Common myeloid progenitor, CD34-positive (primary cell): ENCODE data around the gene SLC6A8.
A peak's percentile ranks its signal among the peaks of the same experiment; 100 is the strongest.

Experiments
- CTCF ChIA-PET: fragments of 350-600 bp; sonication (Branson Sonifier 250); formaldehyde crosslinking; loops from one replicate; lab custom pipeline; 2021; ENCODE audit warnings: antibody characterized with exemption; lab: Charles Lee
- POLR2A ChIA-PET: fragments of 350-600 bp; sonication (Branson Sonifier 250); formaldehyde crosslinking; loops from one replicate; lab custom pipeline; 2021; ENCODE audit warnings: antibody characterized with exemption; lab: Charles Lee
- DNase-seq, 3 donors: peaks; one replicate each; pipeline versions ENCODE4 v3.0.0 to v3.0.0-alpha.2; 2013
- H3K27ac ChIP-seq, 2 experiments: 1 replicate in 1 of 2; 2 replicates in 1 of 2; pipeline ENCODE4 v1.7.0; 2013; ENCODE audit warnings: inconsistent platforms in 2 of 2, low read length in 2 of 2, mild to moderate bottlenecking in 2 of 2, low read depth in 1 of 2, moderate library complexity in 1 of 2; ENCODE audit not compliant: severe bottlenecking in 2 of 2, insufficient read depth in 1 of 2, poor library complexity in 1 of 2
- H3K27me3 ChIP-seq, 5 experiments: replicated peaks in 2 of 5; 1 replicate in 3 of 5; 2 replicates in 2 of 5; pipeline versions ENCODE4 v1.6.1 to v1.7.0; 2013; ENCODE audit warnings: low read length in 4 of 5, mild to moderate bottlenecking in 2 of 5, moderate library complexity in 2 of 5, inconsistent platforms in 1 of 5; ENCODE audit not compliant: insufficient read depth in 5 of 5, control insufficient read depth in 4 of 5
- H3K36me3 ChIP-seq, 4 experiments: 1 replicate in 2 of 4; 2 replicates in 2 of 4; pipeline versions ENCODE4 v1.6.1 to v1.7.0; 2013; ENCODE audit warnings: low read length in 3 of 4, control low read depth in 1 of 4, mild to moderate bottlenecking in 1 of 4; ENCODE audit not compliant: control insufficient read depth in 4 of 4, insufficient read depth in 4 of 4
- H3K4me1 ChIP-seq, 4 experiments: 1 replicate in 3 of 4; 2 replicates in 1 of 4; pipeline versions ENCODE4 v1.6.1 to v1.7.1; 2013; ENCODE audit warnings: low read length in 3 of 4, mild to moderate bottlenecking in 3 of 4, control low read depth in 1 of 4, inconsistent platforms in 1 of 4, moderate library complexity in 1 of 4; ENCODE audit not compliant: control insufficient read depth in 4 of 4, insufficient read depth in 4 of 4; ENCODE audit errors: control extremely low read depth in 1 of 4
- H3K4me3 ChIP-seq, 7 experiments: 1 replicate in 4 of 7; 2 replicates in 3 of 7; pipeline versions ENCODE4 v1.5.1 to v1.7.0; 2013; ENCODE audit warnings: mild to moderate bottlenecking in 7 of 7, low read length in 6 of 7, moderate library complexity in 6 of 7, inconsistent platforms in 2 of 7, low read depth in 2 of 7, control low read depth in 1 of 7; ENCODE audit not compliant: insufficient read depth in 4 of 7, control insufficient read depth in 1 of 7; ENCODE audit errors: extremely low read depth in 1 of 7
- H3K9me3 ChIP-seq, 5 experiments: 1 replicate in 4 of 5; 2 replicates in 1 of 5; pipeline versions ENCODE4 v1.6.1 to v1.7.1; 2013; ENCODE audit warnings: low read length in 4 of 5, mild to moderate bottlenecking in 2 of 5, inconsistent platforms in 1 of 5, low read depth in 1 of 5, moderate library complexity in 1 of 5; ENCODE audit not compliant: control insufficient read depth in 4 of 5, insufficient read depth in 2 of 5; ENCODE audit errors: control extremely low read depth in 1 of 5
- WGBS: methylation state at CpG from one replicate; pipeline ENCODE4 v1.1.5; 2013; ENCODE audit not compliant: insufficient coverage; 5-methylcytosine and 5-hydroxymethylcytosine counted together

Gene SLC6A8

DNA sequence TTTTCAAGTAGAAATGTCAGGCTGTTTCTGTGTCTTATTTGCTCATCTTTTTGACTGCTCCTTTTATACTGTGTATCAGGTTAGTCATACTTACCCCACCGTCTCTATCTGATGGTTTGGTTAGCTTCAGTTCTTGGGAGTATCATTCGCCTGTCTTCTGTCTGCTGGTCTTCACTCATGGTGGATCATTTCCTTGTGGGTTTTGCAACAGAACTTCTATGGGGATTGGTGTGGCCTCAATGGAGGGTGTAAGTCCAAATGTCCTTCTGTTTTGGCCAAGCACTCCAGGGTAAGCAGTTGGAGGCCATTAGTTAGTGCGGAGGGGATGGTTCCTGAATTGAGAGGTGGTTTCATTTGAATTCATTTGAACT, 44.1 kb downstream of the SLC6A8 start:
- no peak overlapping the region for H3K27ac ChIP-seq

GRCh38 chrX:153732401-153732800, 44.7 kb downstream of the SLC6A8 start:
- DNase-seq: no peak
- Histone ChIP-seq H3K4me1 (peaks cover 0 to 6% (median 4%) of the 10 kb centered on the region in 4 experiments), H3K4me3 (no peak overlapping the region), H3K9me3 (peaks cover 0 to 12% (median 0%) of the 10 kb centered on the region in 5 experiments), H3K36me3 (peaks cover 0 to 7% (median 0%) of the 10 kb centered on the region in 4 experiments), H3K27me3 (peaks cover 0 to 5% (median 0%) of the 10 kb centered on the region in 5 experiments), H3K27ac (no peak overlapping the region)
- ChIA-PET CTCF (no interaction called here), POLR2A (no interaction called here)
- 94% methylated on average over 14 of the region's 14 CpGs for WGBS

More for the DNA sequence above, 44.1 kb downstream of the SLC6A8 start:
- ChIA-PET POLR2A (no interaction called here), CTCF (no interaction called here)
- 80% methylated on average over 1 of the region's 3 CpGs for WGBS
- no peak for DNase-seq
- H3K4me1 ChIP-seq: peaks cover 0 to 12% (median 10%) of the 10 kb centered on the region in 4 experiments
- H3K36me3 ChIP-seq: peaks cover 0 to 4% (median 0%) of the 10 kb centered on the region in 4 experiments
- H3K4me3 ChIP-seq: no peak overlapping the region
- H3K9me3 ChIP-seq: peaks cover 0 to 12% (median 0%) of the 10 kb centered on the region in 5 experiments
- peaks cover 0 to 5% (median 0%) of the 10 kb centered on the region in 5 experiments for H3K27me3 ChIP-seq

DNA sequence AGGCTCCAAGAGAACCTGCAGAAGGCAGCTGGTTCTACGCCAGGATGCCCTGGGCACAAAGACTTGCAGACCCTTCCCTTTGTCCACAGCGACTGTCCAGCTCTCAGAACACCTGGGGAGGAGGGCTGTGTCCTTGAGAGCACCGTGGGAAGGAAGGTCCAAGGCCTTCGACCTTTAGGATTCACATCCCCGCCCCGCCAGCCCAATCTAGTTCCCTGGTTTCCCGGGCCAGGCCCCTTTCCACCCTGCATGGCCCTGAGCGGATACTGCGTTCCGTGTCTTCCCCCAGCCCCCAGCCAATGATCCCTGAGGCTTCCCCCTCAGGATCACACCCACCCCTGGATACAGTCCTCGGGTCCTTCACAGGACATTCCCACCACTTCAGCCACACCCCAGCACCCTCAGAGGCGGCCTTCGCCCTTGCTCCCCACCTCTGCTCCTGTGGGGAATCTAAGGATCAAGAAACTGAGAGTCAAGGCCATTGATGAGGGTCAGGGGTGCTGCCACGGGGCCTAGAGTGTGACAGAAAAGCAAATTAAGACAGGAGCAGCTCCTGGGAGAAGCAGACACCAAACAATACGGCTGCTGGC, 46.0 kb downstream of the SLC6A8 start:
- H3K4me3 ChIP-seq: no peak overlapping the region
- ChIA-PET POLR2A (no interaction called here), CTCF (no interaction called here)
- H3K4me1 ChIP-seq: no peaks in the 10 kb centered on the region
- H3K9me3 ChIP-seq: peaks cover 0 to 12% (median 0%) of the 10 kb centered on the region in 5 experiments
- no peak overlapping the region for H3K27ac ChIP-seq
- DNase-seq: no peak
- peaks cover 0 to 5% (median 0%) of the 10 kb centered on the region in 5 experiments for H3K27me3 ChIP-seq
- peaks cover 0 to 7% (median 0%) of the 10 kb centered on the region in 4 experiments for H3K36me3 ChIP-seq
- 93% methylated on average over 11 of the region's 15 CpGs for WGBS

DNA sequence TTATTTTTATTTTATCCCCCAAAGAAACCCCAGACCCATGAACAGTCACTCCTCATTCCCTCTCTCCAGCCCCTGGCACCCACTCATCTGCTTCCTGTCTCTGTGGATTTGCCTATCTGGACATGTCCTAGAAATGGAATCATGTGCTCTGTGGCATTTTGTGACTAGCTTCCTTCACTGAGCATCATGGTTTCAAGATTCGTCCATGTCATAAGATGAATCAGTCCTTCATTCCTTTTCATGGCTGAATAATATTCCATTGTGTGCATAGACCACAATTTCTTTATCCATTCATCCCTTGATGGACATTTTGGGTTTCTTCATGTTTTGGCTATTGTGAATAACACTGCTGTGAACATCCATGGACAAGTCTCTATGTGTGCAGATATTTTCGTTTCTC, 47.1 kb downstream of the SLC6A8 start:
- Histone ChIP-seq H3K4me3 (no peak overlapping the region), H3K36me3 (peaks cover 0 to 4% (median 0%) of the 10 kb centered on the region in 4 experiments), H3K27ac (no peak overlapping the region), H3K4me1 (no peaks in the 10 kb centered on the region), H3K9me3 (peaks cover 0 to 12% (median 0%) of the 10 kb centered on the region in 5 experiments), H3K27me3 (no peaks in the 10 kb centered on the region)
- DNase-seq: no peak
- WGBS: 100% methylated on average over 2 of the region's 2 CpGs
- ChIA-PET POLR2A (no interaction called here), CTCF (interaction anchor here (0.7 to 1.6 kb wide), 2 partner anchors 9 to 201 kb away, joined by 4 to 6 read pairs; no protein-coding TSS in a partner anchor)

DNA sequence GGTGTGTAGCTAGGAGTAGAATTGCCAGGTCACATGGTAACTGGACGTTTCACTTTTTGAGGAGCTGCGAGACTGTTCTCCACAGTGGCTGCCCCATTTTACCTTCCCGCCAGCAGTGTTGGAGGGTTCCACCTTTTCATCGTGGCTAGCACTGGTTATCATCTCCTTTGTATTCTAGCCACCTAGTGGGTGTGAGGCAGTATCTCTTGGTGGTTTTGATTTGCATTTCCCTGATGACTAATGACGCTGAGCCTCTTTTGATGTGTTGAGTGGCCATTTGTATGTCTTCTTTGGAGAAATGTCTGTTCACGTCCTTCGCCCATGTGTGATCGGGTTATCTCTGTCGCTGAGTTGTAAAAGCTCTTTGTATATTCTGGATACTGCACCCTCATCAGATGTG, 47.5 kb downstream of the SLC6A8 start:
- 93% methylated on average over 6 of the region's 9 CpGs for WGBS
- DNase-seq: peak in 2 of 3 donors; percentile 15 to 18
- peaks cover 0 to 12% (median 0%) of the 10 kb centered on the region in 5 experiments for H3K9me3 ChIP-seq
- no peaks in the 10 kb centered on the region for H3K27me3 ChIP-seq
- H3K27ac ChIP-seq: no peak overlapping the region
- CTCF ChIA-PET: interaction anchor here (1.6 kb wide), 1 partner anchor 9 kb away, joined by 6 read pairs; no protein-coding TSS in a partner anchor
- no peak overlapping the region for H3K4me3 ChIP-seq
- POLR2A ChIA-PET: no interaction called here
- H3K36me3 ChIP-seq: peaks cover 0 to 4% (median 0%) of the 10 kb centered on the region in 4 experiments
- peaks cover 0 to 3% (median 0%) of the 10 kb centered on the region in 4 experiments for H3K4me1 ChIP-seq

DNA sequence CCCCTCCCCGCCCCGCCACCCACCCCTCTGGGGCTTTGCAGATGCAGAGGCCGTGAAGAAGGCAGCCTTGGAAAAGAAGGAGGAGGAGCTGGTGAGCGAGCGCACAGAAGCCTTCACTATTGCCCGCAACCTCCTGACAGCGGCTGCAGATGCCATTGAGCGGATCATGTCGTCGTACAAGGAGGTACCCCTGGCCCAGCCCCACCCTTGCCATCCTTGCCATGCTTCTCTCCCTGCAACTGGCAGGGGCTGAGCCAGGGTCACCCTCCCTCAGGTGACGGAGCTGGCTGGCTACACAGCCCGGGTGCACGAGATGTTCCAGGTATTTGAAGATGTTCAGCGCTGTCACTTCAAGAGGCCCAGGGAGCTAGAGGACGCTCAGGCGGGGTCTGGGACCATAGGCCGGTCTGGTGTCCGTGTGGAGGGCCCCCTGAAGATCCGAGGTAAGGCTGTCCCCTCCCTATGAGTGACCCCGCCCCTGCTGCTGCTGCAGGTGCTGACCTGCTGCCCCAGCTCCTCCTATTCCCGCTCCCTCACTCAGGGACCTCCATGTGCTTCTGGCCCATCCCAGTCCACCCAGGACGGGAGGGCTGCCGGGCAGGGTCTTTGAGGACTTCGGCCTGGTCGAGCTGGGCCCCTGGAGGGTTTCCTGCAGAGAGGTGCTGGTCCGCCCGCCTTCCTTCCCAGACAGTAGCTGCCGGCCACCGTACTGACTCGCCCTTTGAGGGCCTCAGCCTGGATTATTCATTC, 48.5 kb downstream of the SLC6A8 start:
- no peak for DNase-seq
- peaks cover 0 to 4% (median 0%) of the 10 kb centered on the region in 4 experiments for H3K36me3 ChIP-seq
- peaks cover 0 to 12% (median 0%) of the 10 kb centered on the region in 5 experiments for H3K9me3 ChIP-seq
- no peaks in the 10 kb centered on the region for H3K27me3 ChIP-seq
- H3K4me1 ChIP-seq: peaks cover 0 to 4% (median 0%) of the 10 kb centered on the region in 4 experiments
- ChIA-PET CTCF (interaction anchor here (0.6 to 1.6 kb wide), 2 partner anchors 10 to 193 kb away, joined by 3 to 6 read pairs; no protein-coding TSS in a partner anchor), POLR2A (interaction anchor here (0.6 kb wide), 1 partner anchor 19 kb away, joined by 4 read pairs; no protein-coding TSS in a partner anchor)
- WGBS: 91% methylated on average over 25 of the region's 30 CpGs
- H3K4me3 ChIP-seq: no peak overlapping the region
- no peak overlapping the region for H3K27ac ChIP-seq
